ENCODE measurements around the gene PARP3. TPM values are rescaled to one million over a fixed set of nuclear protein-coding genes. Genes with fewer than 3 reads are reported as not detected.
A peak's percentile ranks its signal among the peaks of the same experiment; 100 is the strongest.
"Not testable (repeated sequence)": the region's sequence is repeated elsewhere in the genome, so short reads cannot be mapped to it uniquely, and the experiment has no call there.

PARP3 gene
- total RNA-seq, result 5.4 and 7.9 TPM in 2 replicates
- long read RNA-seq, partial matches to known transcripts, result 1 of 8 reads
- long read RNA-seq, other reads (novel, unspliced or antisense), result 4 of 8 reads

DNA sequence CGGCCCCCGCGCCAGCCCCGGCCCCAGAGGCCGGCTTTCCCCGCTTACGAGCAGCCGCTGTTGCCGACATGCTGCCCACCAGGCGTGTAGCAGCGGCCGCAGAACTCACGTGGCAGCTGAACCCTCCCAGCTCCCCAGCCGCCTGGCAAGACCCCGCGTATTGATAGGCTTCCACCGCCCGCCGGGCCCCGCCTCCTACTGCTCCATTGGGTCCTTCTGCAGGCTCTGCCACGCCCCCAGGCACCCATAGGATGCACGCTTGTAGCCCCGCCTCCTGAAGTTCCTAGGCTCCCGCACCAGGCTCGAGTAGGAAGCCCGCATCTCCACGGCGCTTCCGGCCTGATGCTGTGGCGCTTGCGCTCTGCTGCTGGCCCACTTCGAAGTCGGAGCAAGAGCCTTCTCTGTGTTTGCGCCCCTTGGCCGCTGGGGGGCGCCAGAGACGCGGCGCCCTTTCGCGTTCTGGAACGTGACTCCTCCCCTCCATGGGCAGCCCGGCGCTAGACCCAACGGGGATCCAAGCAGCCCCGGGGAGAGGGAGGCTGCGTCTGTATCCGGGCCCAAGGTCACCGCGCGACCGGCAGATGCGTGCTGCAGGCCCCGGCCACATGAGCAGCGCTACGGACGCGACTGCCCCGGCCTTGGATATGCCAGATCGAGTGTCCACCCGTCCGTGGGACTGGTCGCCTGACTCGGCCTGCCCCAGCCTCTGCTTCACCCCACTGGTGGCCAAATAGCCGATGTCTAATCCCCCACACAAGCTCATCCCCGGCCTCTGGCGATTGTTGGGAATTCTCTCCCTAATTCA lies at the start of gene PARP3, which contains the start of gene RRP9:
Gene PARP3 (plus strand): TSS at position 566 of the 805 bp plus-strand sequence. CDS start 993 bp downstream, outside the sequence.
Gene RRP9 (minus strand): TSS at position 107 of the 805 bp plus-strand sequence. CDS start 37 bp downstream, at position 70.
- Mint-ChIP-seq H3K9me3 (ENCODE audit: low read depth) (no peaks in the 10 kb centered on the region), H3K4me3 (ENCODE audit: low read depth) (peak within 1 kb of the TSS; percentile 77), H3K27me3 (no peaks in the 10 kb centered on the region), H3K27ac (peak within 1 kb of the TSS; percentile 13), H3K36me3 (ENCODE audit: insufficient read depth) (peaks cover 5% of the 10 kb centered on the region), H3K4me1 (ENCODE audit: low read depth) (peaks cover 12% of the 10 kb centered on the region)
- TF ChIP-seq, protein P1, sequence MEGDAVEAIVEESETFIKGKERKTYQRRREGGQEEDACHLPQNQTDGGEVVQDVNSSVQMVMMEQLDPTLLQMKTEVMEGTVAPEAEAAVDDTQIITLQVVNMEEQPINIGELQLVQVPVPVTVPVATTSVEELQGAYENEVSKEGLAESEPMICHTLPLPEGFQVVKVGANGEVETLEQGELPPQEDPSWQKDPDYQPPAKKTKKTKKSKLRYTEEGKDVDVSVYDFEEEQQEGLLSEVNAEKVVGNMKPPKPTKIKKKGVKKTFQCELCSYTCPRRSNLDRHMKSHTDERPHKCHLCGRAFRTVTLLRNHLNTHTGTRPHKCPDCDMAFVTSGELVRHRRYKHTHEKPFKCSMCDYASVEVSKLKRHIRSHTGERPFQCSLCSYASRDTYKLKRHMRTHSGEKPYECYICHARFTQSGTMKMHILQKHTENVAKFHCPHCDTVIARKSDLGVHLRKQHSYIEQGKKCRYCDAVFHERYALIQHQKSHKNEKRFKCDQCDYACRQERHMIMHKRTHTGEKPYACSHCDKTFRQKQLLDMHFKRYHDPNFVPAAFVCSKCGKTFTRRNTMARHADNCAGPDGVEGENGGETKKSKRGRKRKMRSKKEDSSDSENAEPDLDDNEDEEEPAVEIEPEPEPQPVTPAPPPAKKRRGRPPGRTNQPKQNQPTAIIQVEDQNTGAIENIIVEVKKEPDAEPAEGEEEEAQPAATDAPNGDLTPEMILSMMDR (IDR thresholded peaks at IDR 0.05; ENCODE audit: unreplicated experiment), result peak; percentile 99
- peak; percentile 98 for DNase-seq (ENCODE audit: low spot score, unreplicated experiment)

DNA sequence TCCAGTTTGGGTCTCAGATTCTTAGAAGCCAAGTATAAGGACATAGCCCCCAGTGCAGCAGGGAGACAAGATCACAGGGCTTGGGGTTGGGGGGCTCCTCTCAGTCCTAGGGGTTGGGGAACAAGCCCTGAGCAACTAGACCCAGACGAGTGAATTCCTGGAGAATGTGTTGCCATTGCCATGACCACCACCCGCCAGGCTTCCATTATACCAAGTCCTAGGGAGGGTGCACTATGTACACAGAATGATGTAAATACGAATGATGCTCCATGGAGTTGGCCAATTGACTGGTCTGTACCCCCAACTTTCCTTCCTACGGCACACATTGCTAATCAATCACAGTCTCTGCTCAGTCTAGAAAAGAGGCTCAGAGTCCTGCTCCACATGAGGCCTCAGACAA lies 47.8 kb upstream of the PARP3 start:
- TF ChIP-seq, protein P1 (IDR thresholded peaks at IDR 0.05; ENCODE audit: unreplicated experiment), result no peak
- Mint-ChIP-seq H3K27me3 (peaks cover 12% of the 10 kb centered on the region), H3K9me3 (ENCODE audit: low read depth) (no peaks in the 10 kb centered on the region), H3K4me3 (ENCODE audit: low read depth) (no peak overlapping the region), H3K4me1 (ENCODE audit: low read depth) (peaks cover 7% of the 10 kb centered on the region), H3K27ac (no peak overlapping the region), H3K36me3 (ENCODE audit: insufficient read depth) (no peaks in the 10 kb centered on the region)
- DNase-seq (ENCODE audit: low spot score, unreplicated experiment), result no peak

DNA sequence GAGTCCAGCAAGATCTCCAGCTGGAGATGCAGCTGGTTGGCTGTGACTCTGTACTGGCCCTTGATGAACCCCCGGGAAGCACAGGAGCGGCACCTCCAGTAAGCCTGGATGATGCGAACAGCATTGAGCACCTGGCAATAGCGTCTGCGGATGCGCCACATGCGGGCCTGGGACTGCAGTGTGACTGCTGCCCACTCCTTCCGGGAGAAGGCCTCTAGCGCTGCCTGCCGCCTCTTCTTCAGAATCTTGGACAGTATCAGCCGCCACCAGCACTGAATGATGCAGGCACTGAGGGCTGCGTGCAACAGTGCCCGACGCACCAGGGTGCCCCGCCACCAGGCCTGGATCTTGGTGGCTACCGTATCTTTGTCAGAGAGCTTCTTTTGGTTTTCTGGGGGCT lies 47.2 kb upstream of the PARP3 start:
- Mint-ChIP-seq H3K4me1 (ENCODE audit: low read depth) (peaks cover 7% of the 10 kb centered on the region), H3K27me3 (peaks cover 12% of the 10 kb centered on the region)
- no peak for DNase-seq (ENCODE audit: low spot score, unreplicated experiment)

DNA sequence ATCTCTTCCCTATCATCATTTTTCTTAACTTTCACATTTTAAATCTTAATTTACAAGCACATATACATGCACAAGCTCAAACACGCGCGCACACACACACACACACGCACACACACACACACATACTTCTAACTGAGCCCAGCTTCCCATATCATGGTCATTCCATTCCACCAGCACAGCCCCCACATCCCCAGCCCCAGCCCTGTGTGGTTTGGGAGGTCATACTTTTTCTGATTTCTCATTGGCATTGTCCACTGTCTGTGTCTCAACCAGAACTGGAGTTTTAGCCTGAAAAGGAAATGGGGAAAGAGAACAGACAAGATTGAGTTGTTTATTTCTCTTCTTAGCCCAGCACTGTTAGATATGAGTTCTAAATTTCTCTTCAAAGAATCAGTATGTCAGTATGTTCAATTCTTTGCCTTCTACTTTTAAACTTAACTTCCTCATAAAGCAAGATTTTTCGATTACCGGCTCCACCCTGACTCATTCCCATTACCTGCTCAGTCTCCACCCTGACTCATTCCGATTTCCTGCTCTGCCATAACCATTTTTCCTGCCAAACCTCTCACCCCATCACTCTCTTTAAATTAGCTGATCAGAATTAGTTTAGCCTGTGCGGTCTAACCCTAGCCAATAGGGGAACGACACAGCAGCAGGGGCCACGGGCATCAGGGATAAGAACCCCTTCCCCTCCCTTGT lies 45.4 kb upstream of the PARP3 start:
- H3K27me3 Mint-ChIP-seq, result peaks cover 17% of the 10 kb centered on the region

More for the DNA sequence above, 47.2 kb upstream of the PARP3 start:
- H3K36me3 Mint-ChIP-seq (ENCODE audit: insufficient read depth), result no peaks in the 10 kb centered on the region
- TF ChIP-seq, protein P1 (IDR thresholded peaks at IDR 0.05; ENCODE audit: unreplicated experiment), result no peak
- H3K27ac Mint-ChIP-seq, result no peak overlapping the region
- H3K9me3 Mint-ChIP-seq (ENCODE audit: low read depth), result no peaks in the 10 kb centered on the region
- no peak overlapping the region for H3K4me3 Mint-ChIP-seq (ENCODE audit: low read depth)

DNA sequence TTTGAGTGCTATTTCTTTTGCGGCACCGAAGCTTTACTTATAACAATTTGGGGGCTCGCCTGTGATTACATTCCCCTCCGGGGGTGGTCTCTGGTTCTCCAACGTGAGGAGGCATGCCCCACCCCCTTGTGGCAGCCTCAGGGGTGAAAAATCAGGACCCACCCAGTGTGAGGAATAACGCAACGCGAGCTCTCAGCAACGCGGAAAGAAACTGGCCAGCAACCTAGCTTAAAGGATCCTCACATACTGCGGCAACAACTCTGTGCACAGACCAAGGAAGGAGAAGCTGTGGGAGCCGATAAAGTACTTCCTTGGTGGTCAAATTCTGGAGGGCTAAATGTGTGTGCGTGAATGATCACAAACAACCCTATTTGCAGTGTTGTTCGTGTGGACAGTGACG lies 44.8 kb upstream of the PARP3 start:
- H3K36me3 Mint-ChIP-seq (ENCODE audit: insufficient read depth), result no peaks in the 10 kb centered on the region
- TF ChIP-seq, protein P1 (IDR thresholded peaks at IDR 0.05; ENCODE audit: unreplicated experiment), result no peak
- DNase-seq (ENCODE audit: low spot score, unreplicated experiment), result no peak
- peaks cover 14% of the 10 kb centered on the region for H3K27me3 Mint-ChIP-seq
- no peak overlapping the region for H3K4me3 Mint-ChIP-seq (ENCODE audit: low read depth)
- H3K4me1 Mint-ChIP-seq (ENCODE audit: low read depth), result peaks cover 7% of the 10 kb centered on the region
- no peak overlapping the region for H3K27ac Mint-ChIP-seq
- H3K9me3 Mint-ChIP-seq (ENCODE audit: low read depth), result no peaks in the 10 kb centered on the region

More for the DNA sequence above, 45.4 kb upstream of the PARP3 start:
- TF ChIP-seq, protein P1 (IDR thresholded peaks at IDR 0.05; ENCODE audit: unreplicated experiment), result no peak
- DNase-seq (ENCODE audit: low spot score, unreplicated experiment), result no peak
- no peaks in the 10 kb centered on the region for H3K36me3 Mint-ChIP-seq (ENCODE audit: insufficient read depth)
- H3K9me3 Mint-ChIP-seq (ENCODE audit: low read depth), result no peaks in the 10 kb centered on the region
- H3K4me3 Mint-ChIP-seq (ENCODE audit: low read depth), result no peak overlapping the region
- H3K27ac Mint-ChIP-seq, result no peak overlapping the region
- peaks cover 7% of the 10 kb centered on the region for H3K4me1 Mint-ChIP-seq (ENCODE audit: low read depth)

DNA sequence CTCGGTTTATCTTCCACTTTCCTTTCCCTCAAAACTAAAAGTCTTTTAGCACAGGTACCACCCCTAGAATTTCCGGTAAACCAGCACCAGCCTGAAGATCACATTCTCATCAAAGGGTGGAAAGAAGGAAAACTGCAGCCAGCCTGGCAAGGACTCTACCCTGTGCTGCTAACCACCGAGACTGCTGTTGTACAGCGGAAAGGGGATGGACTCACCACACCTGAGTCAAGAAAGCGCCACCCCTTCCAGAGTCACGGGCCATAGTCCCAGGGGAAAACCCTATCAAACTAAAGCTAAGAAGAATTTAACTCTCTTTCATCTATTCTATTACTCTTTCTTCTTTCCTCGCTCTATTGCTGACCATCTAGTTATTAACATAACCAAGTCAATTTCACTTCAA lies 42.1 kb upstream of the PARP3 start:
- not testable (repeated sequence) for H3K36me3 Mint-ChIP-seq (ENCODE audit: insufficient read depth); H3K9me3 Mint-ChIP-seq (ENCODE audit: low read depth); DNase-seq (ENCODE audit: low spot score, unreplicated experiment); H3K4me3 Mint-ChIP-seq (ENCODE audit: low read depth); H3K27ac Mint-ChIP-seq; H3K4me1 Mint-ChIP-seq (ENCODE audit: low read depth)
- peaks cover 14% of the 10 kb centered on the region for H3K27me3 Mint-ChIP-seq

DNA sequence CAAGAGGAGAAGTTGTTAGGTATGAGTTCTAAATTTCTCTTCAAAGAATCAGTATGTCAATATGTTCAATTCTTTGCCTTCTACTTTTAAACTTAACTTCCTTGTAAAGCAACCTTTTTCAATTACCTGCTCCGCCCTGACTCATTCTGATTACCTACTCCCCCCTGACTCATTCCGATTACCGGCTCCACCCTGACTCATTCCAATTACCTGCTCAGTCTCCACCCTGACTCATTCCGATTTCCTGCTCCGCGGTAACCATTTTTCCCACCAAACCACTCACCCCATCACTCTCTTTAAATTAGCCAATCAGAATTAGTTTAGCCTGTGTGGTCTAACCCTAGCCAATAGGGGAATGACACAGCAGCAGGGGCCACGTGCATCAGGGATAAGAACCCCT lies 39.8 kb upstream of the PARP3 start:
- not testable (repeated sequence) for H3K4me1 Mint-ChIP-seq (ENCODE audit: low read depth); H3K36me3 Mint-ChIP-seq (ENCODE audit: insufficient read depth); H3K4me3 Mint-ChIP-seq (ENCODE audit: low read depth); H3K27ac Mint-ChIP-seq; DNase-seq (ENCODE audit: low spot score, unreplicated experiment)
- Mint-ChIP-seq H3K27me3 (peaks cover 12% of the 10 kb centered on the region), H3K9me3 (ENCODE audit: low read depth) (peaks cover 18% of the 10 kb centered on the region)

Measured in progenitor cell of endocrine pancreas (in vitro differentiated cells).